WTC11 (cell line): Measurements from ENCODE around the gene NOS1. TPM values are rescaled to one million over a fixed set of nuclear protein-coding genes. Genes with fewer than 3 reads are reported as not detected.

ENCODE experiments used
- ATAC-seq: fragments of 200-7000 bp; cut with Tn5 transposase; 2 replicates; pipeline ENCODE4 v1.10.0; 2021; ENCODE audit warnings: mild to moderate bottlenecking, moderate library complexity
- CTCF ChIA-PET: fragments of 300-600 bp; sonication (Branson Sonifier 250); formaldehyde crosslinking; loops from one replicate; lab custom pipeline; 2021; ENCODE audit warnings: antibody characterized with exemption; lab: Charles Lee
- POLR2A ChIA-PET: fragments of 350-600 bp; sonication (Branson Sonifier 250); formaldehyde crosslinking; loops from one replicate; lab custom pipeline; 2021; ENCODE audit warnings: antibody characterized with exemption; lab: Charles Lee
- DNase-seq: peaks from one replicate; pipeline ENCODE4 v3.0.0; 2021; ENCODE audit warnings: low spot score
- H3K27ac Mint-ChIP-seq: 2 replicates; pipeline ENCODE4 v1.8.0; 2021; ENCODE audit warnings: mixed read lengths
- H3K27me3 Mint-ChIP-seq: 2 replicates; pipeline ENCODE4 v1.8.0; 2021; ENCODE audit warnings: low read depth, mild to moderate bottlenecking, moderate library complexity, mixed read lengths
- H3K36me3 Mint-ChIP-seq: 2 replicates; pipeline ENCODE4 v1.8.0; 2021; ENCODE audit warnings: mixed read lengths
- H3K4me1 Mint-ChIP-seq: 2 replicates; pipeline ENCODE4 v1.8.0; 2022; ENCODE audit warnings: mixed read lengths
- H3K4me3 Mint-ChIP-seq: 2 replicates; pipeline ENCODE4 v1.8.0; 2021; ENCODE audit warnings: mild to moderate bottlenecking, moderate library complexity, mixed read lengths
- H3K9me3 Mint-ChIP-seq: 2 replicates; pipeline ENCODE4 v1.8.0; 2021; ENCODE audit warnings: mixed read lengths
- E2F4 ChIP-seq: sonication (generic); formaldehyde crosslinking; IDR thresholded peaks from 2 replicates; pipeline ENCODE4 v1.8.1; 2022; ENCODE audit warnings: low read depth, mild to moderate bottlenecking, moderate library complexity, missing genetic modification reagents, borderline replicate concordance
- E2F5 ChIP-seq: sonication (generic); formaldehyde crosslinking; IDR thresholded peaks from 2 replicates; pipeline ENCODE4 v1.8.1; 2022; ENCODE audit warnings: mild to moderate bottlenecking, moderate library complexity, missing genetic modification reagents
- EMX1 ChIP-seq: fragments of 250-450 bp; sonication (Bioruptor Pico); IDR thresholded peaks from 2 replicates; pipeline ENCODE4 v1.8.0; 2021; ENCODE audit warnings: mild to moderate bottlenecking
- ESRRA ChIP-seq: sonication (generic); formaldehyde crosslinking; IDR thresholded peaks from 2 replicates; pipeline ENCODE4 v1.8.1; 2022; ENCODE audit warnings: mild to moderate bottlenecking, missing genetic modification reagents, borderline replicate concordance
- FOXJ3 ChIP-seq: sonication (generic); formaldehyde crosslinking; IDR thresholded peaks from 2 replicates; pipeline ENCODE4 v1.9.0; 2021; ENCODE audit warnings: missing genetic modification reagents, mild to moderate bottlenecking, borderline replicate concordance
- HMGA2 ChIP-seq: fragments of 250-450 bp; sonication (Bioruptor Pico); IDR thresholded peaks from 2 replicates; pipeline ENCODE4 v1.4.0; 2021; ENCODE audit warnings: mild to moderate bottlenecking, moderate library complexity
- IRF2 ChIP-seq: sonication (generic); formaldehyde crosslinking; IDR thresholded peaks from 2 replicates; pipeline ENCODE4 v1.8.0; 2022; ENCODE audit warnings: low read depth, missing genetic modification reagents, borderline replicate concordance
- JAZF1 ChIP-seq: fragments of 250-450 bp; sonication (Bioruptor Pico); IDR thresholded peaks from 2 replicates; pipeline ENCODE4 v1.9.0; 2021; ENCODE audit warnings: moderate library complexity, mild to moderate bottlenecking, inconsistent platforms
- JUN ChIP-seq: sonication (generic); formaldehyde crosslinking; IDR thresholded peaks from 2 replicates; pipeline ENCODE4 v1.8.0; 2023; ENCODE audit warnings: mild to moderate bottlenecking, missing genetic modification reagents
- MYBL2 ChIP-seq: sonication (generic); formaldehyde crosslinking; IDR thresholded peaks from 2 replicates; pipeline ENCODE4 v1.8.1; 2023; ENCODE audit warnings: mild to moderate bottlenecking, moderate library complexity, missing genetic modification reagents
- OVOL2 ChIP-seq: fragments of 250-450 bp; sonication (Bioruptor Pico); IDR thresholded peaks from 2 replicates; pipeline ENCODE4 v1.9.0; 2021; ENCODE audit warnings: mild to moderate bottlenecking, borderline replicate concordance
- PRDM15 ChIP-seq: sonication (generic); formaldehyde crosslinking; IDR thresholded peaks from 2 replicates; pipeline ENCODE4 v1.8.0; 2022; ENCODE audit warnings: missing genetic modification reagents
- USF2 ChIP-seq: sonication (generic); formaldehyde crosslinking; IDR thresholded peaks from 2 replicates; pipeline ENCODE4 v1.8.1; 2023; ENCODE audit warnings: mild to moderate bottlenecking, missing genetic modification reagents, moderate library complexity
- ZNF121 ChIP-seq: sonication (generic); formaldehyde crosslinking; IDR thresholded peaks from 2 replicates; pipeline ENCODE4 v1.8.0; 2023; ENCODE audit warnings: missing genetic modification reagents
- ZNF263 ChIP-seq: sonication (generic); formaldehyde crosslinking; IDR thresholded peaks from 2 replicates; pipeline ENCODE4 v1.8.1; 2022; ENCODE audit warnings: low read depth, mild to moderate bottlenecking, moderate library complexity, missing genetic modification reagents
- total RNA-seq: library from RNA; stranded (reverse); gene quantifications from 3 replicates; pipeline ENCODE4 v1.2.3, GENCODE V29; 2021
- TF ChIP-seq, protein P1 (sequence below): sonication (generic); formaldehyde crosslinking; IDR thresholded peaks from 2 replicates; pipeline ENCODE4 v1.8.0; 2022; ENCODE audit warnings: mild to moderate bottlenecking, missing genetic modification reagents

The NOS1 gene
- total RNA-seq, 1 experiment from 2014 or later: 4.5 TPM

DNA sequence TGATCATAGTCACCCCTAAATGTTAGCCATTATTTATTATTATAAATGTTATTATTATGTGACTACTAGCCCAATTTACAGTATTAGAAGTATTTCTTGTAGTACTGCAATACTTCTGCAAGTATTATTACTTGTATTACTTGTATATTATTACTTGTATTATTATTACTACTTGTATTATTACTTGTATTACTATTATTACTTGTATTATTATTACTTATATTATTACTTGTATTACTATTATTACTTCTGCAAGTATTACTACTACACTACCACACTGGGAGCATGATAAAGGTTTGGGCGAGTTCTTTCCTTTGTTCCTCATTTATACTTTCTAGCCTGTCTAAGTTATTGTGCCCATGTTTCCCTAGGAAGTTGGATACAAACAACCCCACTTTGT, 67.9 kb downstream of the NOS1 start:
- POLR2A ChIA-PET: no interaction called here
- ATAC-seq: no peak
- H3K27ac Mint-ChIP-seq: no peak overlapping the region
- TF ChIP-seq HMGA2 (CRISPR knock-in tag): peak; percentile 59; the same call in 1 of the 2 replicates
- no peak for TF ChIP-seq ZNF263 (CRISPR knock-in tag)
- peaks cover 26% of the 10 kb centered on the region for H3K36me3 Mint-ChIP-seq
- CTCF ChIA-PET: no interaction called here
- H3K4me1 Mint-ChIP-seq: peaks cover 9% of the 10 kb centered on the region; the same call in 1 of the 2 replicates
- no peak for DNase-seq
- H3K4me3 Mint-ChIP-seq: no peak overlapping the region
- H3K9me3 Mint-ChIP-seq: peaks cover 35% of the 10 kb centered on the region
- peaks cover 3% of the 10 kb centered on the region; the same call in 1 of the 2 replicates for H3K27me3 Mint-ChIP-seq

GRCh38 chr12:117292688-117293087, 68.7 kb downstream of the NOS1 start:
- peaks cover 4% of the 10 kb centered on the region; the same call in 1 of the 2 replicates for H3K27me3 Mint-ChIP-seq
- H3K27ac Mint-ChIP-seq: no peak overlapping the region
- no peak overlapping the region for H3K4me3 Mint-ChIP-seq
- ChIA-PET CTCF (no interaction called here), POLR2A (no interaction called here)
- peaks cover 34% of the 10 kb centered on the region for H3K36me3 Mint-ChIP-seq
- peaks cover 36% of the 10 kb centered on the region for H3K9me3 Mint-ChIP-seq
- ATAC-seq (no peak), DNase-seq (no peak)
- TF ChIP-seq, protein P1, sequence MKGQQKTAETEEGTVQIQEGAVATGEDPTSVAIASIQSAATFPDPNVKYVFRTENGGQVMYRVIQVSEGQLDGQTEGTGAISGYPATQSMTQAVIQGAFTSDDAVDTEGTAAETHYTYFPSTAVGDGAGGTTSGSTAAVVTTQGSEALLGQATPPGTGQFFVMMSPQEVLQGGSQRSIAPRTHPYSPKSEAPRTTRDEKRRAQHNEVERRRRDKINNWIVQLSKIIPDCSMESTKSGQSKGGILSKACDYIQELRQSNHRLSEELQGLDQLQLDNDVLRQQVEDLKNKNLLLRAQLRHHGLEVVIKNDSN (CRISPR knock-in tag): no peak
- H3K4me1 Mint-ChIP-seq: peaks cover 9% of the 10 kb centered on the region; the same call in 1 of the 2 replicates

DNA sequence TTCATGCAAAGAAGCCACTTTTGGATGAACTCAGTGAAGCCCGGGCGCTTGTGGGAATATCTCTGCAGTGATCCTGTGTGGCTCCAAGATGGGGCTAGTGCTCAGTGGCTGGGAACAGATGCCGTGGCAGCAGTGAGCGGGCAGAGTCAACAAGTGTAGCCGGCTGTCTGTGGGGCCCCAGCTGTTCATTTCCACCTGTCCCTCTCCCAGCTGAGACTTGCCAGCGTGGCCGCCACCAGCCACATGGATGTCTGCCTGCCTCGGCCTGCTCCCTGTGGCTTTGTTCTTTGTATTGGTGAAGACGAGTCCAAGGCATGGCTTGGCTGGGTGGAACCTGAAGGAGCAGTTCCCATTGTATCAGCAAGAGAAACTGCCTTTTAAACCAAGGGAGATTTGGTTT, 77.3 kb downstream of the NOS1 start:
- Mint-ChIP-seq H3K4me1 (peaks cover 13% of the 10 kb centered on the region), H3K27ac (peak overlapping the region; percentile 63; the same call in 1 of the 2 replicates), H3K27me3 (peaks cover 4% of the 10 kb centered on the region; the same call in 1 of the 2 replicates), H3K36me3 (peaks cover 16% of the 10 kb centered on the region), H3K4me3 (no peak overlapping the region), H3K9me3 (peaks cover 17% of the 10 kb centered on the region)
- TF ChIP-seq JUN (CRISPR knock-in tag) (no peak), E2F4 (CRISPR knock-in tag) (no peak), HMGA2 (CRISPR knock-in tag) (no peak)
- ATAC-seq (no peak), DNase-seq (no peak)
- ChIA-PET POLR2A (no interaction called here), CTCF (no interaction called here)

DNA sequence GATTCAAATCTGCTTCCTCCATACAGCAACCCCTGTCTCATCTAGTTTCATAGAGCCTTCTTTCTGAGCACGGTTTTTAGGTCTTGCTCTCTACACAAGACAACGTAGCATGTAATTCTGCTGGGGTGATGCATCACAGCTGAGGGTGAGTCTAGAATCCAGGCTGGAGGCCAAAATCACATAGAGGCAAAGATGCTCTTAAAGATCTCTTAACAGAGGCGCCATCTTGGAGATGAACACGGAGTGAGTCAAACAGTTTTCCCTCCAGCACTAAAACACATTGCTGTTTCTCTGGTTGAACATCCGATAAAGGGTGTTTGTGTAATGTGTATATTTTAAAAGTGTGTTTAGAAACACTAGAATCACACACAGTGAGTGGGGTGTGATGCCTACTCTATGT, 78.9 kb downstream of the NOS1 start:
- POLR2A ChIA-PET: no interaction called here
- CTCF ChIA-PET: no interaction called here
- DNase-seq: no peak
- no peak for ATAC-seq
- TF ChIP-seq MYBL2 (CRISPR knock-in tag): no peak
- no peak for TF ChIP-seq E2F5 (CRISPR knock-in tag)
- TF ChIP-seq IRF2 (CRISPR knock-in tag): no peak
- TF ChIP-seq FOXJ3: no peak
- no peak for TF ChIP-seq EMX1
- TF ChIP-seq ESRRA (CRISPR knock-in tag): no peak
- TF ChIP-seq ZNF121 (CRISPR knock-in tag): no peak
- TF ChIP-seq, all 79 proteins: peak for 0
- H3K4me3 Mint-ChIP-seq: no peak overlapping the region
- no peaks in the 10 kb centered on the region for H3K36me3 Mint-ChIP-seq
- H3K4me1 Mint-ChIP-seq: peaks cover 23% of the 10 kb centered on the region
- H3K27me3 Mint-ChIP-seq: no peaks in the 10 kb centered on the region
- H3K9me3 Mint-ChIP-seq: 0 out of 2 replicates have a peak, but pooled peaks cover 3% of the 10 kb centered on the region
- no peak overlapping the region for H3K27ac Mint-ChIP-seq

GRCh38 chr12:117280019-117280680, 81.3 kb downstream of the NOS1 start:
- no peak overlapping the region for H3K27ac Mint-ChIP-seq
- ChIA-PET POLR2A (interaction anchor here (0.9 kb wide), 1 partner anchor 91 kb away, joined by 3 read pairs; no protein-coding TSS in a partner anchor), CTCF (interaction anchor here (0.8 to 1.6 kb wide), 8 partner anchors 43 to 570 kb away, joined by 3 to 7 read pairs (median 3); no protein-coding TSS in a partner anchor)
- H3K4me1 Mint-ChIP-seq: peaks cover 30% of the 10 kb centered on the region
- H3K9me3 Mint-ChIP-seq: peaks cover 9% of the 10 kb centered on the region
- no peaks in the 10 kb centered on the region for H3K27me3 Mint-ChIP-seq
- no peak overlapping the region for H3K4me3 Mint-ChIP-seq
- DNase-seq (no peak), ATAC-seq (no peak)
- peaks cover 3% of the 10 kb centered on the region; the same call in 1 of the 2 replicates for H3K36me3 Mint-ChIP-seq
- TF ChIP-seq JUN (CRISPR knock-in tag) (no peak), JAZF1 (CRISPR knock-in tag) (no peak), OVOL2 (no peak), USF2 (no peak), ESRRA (CRISPR knock-in tag) (no peak), PRDM15 (CRISPR knock-in tag) (no peak)
